HG03378 (cell line): ENCODE results near the gene EEPD1.

Source experiments
- ATAC-seq: cut with Tn5 transposase; IDR thresholded peaks from one replicate; pipeline ENCODE4 v1.9.1; 2021; ENCODE audit warnings: mild to moderate bottlenecking, moderate library complexity; ENCODE audit not compliant: unreplicated experiment

Gene EEPD1

DNA sequence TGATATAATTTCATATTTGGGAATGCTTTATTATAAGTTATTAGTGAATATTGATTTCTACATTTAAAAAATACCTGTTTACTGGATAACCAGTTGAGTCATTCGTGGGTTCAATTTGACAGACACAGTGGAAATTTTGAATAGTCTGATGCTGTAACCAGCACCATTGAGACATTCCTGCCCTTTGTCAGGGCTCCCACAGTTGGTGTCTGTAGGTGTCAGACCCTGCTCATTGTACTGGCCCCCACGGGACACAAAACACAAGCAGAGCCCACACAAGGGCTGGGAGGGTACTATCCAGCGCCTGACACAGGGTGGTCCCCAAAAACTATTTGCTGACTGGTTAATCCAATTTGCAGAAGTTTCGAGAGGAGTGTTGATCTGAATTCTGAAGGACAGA lies 35.9 kb downstream of the EEPD1 start:
- no peak for ATAC-seq

DNA sequence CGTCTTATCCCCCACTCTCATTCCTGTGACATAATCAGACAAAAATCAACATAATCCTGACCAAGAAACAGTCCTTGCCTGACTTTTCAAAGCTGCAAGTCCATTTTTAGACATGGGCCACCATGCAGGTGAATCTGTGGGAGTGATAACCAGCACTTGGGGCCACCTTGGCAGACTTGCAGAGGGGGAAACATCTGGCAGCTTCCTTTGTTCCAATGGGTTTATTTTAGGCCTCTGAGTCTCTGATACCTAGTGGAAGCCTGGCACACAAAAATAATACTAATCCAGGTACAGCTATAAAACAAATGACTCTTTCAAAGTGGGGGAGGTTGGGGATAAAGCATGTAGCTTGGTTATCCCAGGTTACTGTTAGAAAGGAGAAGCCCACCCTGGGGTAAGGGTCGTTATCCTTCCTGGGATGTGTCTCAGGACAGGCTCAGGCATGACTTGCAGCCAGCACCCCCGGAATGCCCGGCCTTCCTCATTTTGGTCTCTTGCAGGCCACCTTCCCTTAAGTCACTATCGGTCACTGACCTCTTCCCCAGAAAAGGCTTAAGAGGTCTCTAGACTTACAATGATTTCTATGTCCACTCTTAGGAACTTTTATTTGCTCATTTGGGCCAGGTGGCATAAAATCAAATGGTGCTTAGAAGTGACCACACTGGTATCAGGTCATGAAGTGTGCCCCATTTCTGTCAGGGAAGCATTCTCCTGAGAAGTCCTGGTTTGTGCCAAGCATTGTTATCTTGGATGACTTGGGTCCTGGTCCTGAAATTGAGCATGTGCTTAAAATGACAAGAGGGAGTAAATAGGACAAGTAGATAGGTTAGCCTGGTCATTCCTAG lies 37.6 kb downstream of the EEPD1 start:
- no peak for ATAC-seq

- ATAC-seq = no peak
These were observed 38.4 kb downstream of the EEPD1 start for GRCh38 chr7:36191292-36191920.

GRCh38 chr7:36192053-36192824 lies 39.2 kb downstream of the EEPD1 start:
- no peak for ATAC-seq

DNA sequence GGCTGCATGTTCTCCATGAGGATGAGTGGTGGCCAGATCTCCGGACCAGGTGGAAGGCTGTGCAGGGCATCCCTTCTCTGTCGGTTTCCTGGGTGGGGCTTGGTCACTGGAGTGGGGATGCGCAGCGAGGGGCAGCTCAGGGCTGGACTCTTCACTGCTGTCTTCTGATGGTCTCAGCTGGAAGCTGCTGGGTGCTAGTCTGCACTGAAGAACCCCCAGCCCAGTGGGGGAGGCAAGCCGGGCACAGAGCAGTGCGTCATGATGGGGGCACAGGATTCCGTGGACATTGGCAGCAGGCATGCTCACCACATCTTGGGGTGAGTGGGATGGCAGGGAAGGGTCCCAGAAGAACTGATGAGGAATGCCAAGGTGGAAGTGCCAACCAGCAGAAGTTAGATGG lies 39.8 kb downstream of the EEPD1 start:
- no peak for ATAC-seq

DNA sequence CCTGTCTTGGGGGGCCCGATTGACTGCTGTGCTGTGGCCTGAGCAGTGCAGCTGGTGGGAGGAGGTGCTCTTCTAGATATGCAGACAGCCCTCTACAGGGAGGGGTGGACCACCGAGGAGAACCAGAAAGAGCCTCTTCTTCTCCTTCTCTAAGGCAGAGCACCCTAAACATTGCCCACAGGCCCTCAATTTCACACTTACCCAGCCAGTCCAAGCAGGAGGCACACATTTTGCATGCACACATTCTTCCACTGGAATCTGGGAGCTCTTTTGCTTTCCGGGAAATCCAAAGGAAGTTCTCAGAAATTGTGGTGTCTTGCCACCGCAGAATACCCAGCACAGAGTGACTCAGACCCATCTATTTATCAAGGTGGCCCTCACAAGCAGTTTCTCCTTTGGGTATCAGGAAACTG lies 45.8 kb downstream of the EEPD1 start:
- no peak for ATAC-seq

DNA sequence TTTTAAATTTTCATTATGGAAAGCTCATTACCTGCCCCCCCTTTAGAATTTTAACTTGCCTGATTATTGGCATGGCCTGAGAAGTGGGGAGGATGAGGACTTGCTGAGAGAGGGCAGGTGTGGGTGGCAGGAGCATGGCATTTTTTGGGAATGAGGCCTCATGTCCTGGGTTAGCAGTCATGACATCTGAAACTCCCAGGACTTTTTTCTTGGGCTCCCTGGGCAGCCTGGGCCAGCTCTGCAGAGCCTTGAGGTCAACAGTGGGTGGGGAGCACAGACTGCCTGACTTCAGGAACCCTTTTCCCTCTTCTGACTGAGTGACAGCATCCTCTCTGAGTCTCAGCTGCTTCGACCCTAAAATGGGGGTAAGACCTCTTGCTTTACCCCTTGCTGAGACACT lies 46.3 kb downstream of the EEPD1 start:
- no peak for ATAC-seq

DNA sequence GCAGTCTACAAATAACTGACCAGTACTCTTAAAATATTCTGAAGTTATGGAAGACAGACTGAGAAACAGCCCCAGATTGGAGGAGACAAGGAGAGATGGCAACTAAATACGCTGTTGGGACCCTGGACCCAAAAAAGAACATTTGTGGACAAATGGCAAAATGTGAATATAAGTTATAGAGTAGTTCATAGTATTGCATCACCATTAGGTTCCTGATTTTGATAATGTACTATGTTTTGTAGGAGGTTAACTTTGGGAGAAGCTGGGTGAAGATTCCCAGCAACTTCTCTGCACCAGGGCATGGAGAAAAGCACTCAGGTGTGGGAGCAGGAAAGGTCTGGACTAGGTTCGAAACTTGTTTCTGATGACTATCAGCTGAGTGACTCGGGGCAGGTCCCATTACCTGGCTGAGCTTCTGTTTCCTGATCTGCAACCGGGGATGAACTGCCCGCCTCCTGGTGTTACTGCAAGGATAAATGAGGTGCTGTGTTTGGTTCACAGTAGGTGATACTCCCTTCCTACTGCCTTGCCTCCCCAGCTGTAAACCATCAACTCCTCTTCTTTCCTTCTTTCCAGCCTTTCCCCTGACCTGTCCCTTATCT lies 48.2 kb downstream of the EEPD1 start:
- no peak for ATAC-seq

GRCh38 chr7:36202398-36202797 lies 49.3 kb downstream of the EEPD1 start:
- no peak for ATAC-seq

DNA sequence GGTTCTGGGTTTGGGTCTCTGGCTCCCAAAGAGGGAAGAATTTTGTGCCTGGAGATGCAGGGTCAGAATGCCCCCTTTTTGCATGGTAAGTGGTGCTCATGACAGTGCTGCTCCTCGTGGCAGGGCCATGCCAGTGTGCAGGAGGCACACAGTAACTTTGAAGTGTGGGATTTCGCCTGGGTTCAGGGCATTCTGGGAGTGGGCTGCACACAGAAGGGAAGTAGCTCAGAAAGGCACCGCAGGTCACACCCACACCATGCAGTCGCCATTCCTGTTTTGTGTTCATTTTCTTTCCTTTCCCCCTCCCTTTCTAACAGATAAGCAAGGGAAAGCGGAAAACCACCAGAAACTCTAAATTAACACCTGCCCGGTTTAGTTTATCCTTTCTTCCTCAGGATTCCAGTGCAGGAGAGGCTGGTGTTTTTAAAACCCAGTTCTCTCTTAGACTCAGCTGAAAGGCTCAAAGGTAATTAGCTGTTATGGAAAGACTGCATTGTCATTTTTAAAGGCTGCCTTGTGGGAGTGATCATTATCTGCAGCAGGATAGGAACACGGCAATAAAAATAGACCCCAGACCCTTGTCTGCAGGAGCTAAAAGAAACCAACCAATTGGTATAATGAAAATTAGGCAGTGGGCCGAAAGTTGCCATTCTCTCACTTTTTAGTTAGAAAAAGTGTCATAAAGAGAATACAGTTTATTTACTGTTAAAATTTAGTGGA lies 50.2 kb downstream of the EEPD1 start:
- no peak for ATAC-seq

DNA sequence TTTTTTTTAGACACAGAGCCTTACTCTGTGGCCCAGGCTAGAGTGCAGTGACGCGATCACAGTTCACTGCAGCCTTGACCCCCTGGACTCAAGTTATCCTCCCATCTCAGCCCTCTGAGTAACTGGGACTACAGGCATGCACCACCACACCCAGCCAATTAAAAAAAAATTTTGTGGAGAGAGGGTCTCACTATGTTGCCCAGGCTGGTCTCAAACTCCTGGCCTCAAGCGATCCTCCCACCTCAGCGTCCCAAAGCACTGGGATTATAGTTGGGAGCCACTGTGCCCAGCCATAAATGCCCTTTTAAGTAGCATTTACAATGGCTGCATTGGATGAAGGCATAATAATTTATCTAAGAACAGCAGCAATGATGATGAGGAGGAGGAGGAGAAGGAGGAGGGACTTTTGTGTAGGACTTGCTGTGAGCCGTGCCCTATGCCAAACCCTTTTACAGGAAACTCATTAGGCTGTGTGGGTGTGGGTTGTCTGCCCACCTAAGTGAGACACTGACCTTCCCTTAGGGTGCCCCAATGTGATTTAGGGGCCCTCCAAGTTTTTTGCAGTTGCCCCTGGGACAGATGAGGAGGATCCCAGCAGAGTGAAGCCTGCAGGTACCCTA lies 51.1 kb downstream of the EEPD1 start:
- ATAC-seq = no peak

- no peak for ATAC-seq
These were observed 52.0 kb downstream of the EEPD1 start for GRCh38 chr7:36204929-36205635.

DNA sequence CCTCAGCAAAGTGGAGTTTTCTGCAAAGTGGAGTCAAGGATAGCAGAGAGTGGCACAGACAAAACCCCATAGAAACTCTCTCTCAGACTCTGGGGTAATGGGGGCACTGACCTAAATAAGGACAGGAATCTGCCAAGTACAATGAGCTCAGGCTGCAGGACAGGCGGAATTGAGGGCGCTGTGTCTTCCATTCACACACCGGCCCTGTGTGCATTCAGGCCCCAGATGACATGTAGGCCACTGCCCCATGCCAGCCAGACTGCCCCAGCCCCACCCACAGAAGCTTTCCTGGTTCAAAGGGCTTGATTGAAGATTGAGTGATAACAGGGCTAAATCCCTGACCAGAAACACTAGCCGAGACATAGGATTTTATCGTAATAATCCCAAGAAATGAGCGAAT lies 52.7 kb downstream of the EEPD1 start:
- no peak for ATAC-seq

- no peak for ATAC-seq
These were observed 54.6 kb downstream of the EEPD1 start for GRCh38 chr7:36207451-36208291.

DNA sequence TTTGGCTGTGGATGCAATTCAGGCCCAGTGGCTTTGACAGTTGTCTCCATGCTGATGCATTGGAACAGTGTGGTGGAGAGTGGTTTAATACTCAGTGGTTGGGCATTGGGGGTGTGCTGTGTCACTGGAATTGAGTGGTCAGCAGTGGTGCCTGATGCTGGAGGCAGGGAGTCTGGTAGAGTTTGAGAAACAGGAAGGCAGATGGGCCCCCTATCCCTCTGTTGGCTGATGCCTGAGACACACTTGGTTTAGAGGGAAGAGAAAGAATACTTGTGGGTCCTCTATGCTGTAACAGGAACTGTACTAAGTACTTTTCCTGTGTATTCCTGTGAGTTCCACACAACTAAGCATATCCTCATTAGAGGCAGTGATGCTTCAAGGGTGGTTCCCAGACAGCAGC lies 55.4 kb downstream of the EEPD1 start:
- no peak for ATAC-seq

- no peak for ATAC-seq
These were observed 56.2 kb downstream of the EEPD1 start for GRCh38 chr7:36208997-36209813.

DNA sequence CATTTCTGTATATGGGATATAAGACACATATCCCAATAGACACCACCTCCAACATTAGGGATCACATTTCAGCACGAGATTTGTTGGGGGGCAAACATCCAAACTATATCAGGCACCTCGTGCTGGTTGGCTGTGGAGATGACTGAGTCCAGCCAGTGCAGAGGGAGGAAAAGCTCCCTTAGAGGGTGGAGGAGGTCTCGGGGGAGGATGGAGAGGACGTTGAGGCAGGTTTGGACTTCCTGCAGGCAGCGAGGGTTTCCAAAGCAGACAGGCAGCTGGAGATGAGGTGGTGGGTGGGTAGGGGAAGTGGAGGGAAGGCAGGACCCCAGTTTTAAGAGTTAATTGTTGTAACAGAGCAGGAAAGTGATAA lies 56.7 kb downstream of the EEPD1 start:
- no peak for ATAC-seq
